ENCODE data around the gene ATP2B2. TPM values are rescaled to one million over a fixed set of nuclear protein-coding genes. Genes with fewer than 3 reads are reported as not detected.
A peak's percentile ranks its signal among the peaks of the same experiment; 100 is the strongest.

ATP2B2 gene
- total and polyA plus RNA-seq, 2 donors from 2014 or later: 0.19 to 0.22 TPM

GRCh38 chr3:10505791-10506585, 602 bp upstream of the ATP2B2 start:
- TF ChIP-seq, protein P1, sequence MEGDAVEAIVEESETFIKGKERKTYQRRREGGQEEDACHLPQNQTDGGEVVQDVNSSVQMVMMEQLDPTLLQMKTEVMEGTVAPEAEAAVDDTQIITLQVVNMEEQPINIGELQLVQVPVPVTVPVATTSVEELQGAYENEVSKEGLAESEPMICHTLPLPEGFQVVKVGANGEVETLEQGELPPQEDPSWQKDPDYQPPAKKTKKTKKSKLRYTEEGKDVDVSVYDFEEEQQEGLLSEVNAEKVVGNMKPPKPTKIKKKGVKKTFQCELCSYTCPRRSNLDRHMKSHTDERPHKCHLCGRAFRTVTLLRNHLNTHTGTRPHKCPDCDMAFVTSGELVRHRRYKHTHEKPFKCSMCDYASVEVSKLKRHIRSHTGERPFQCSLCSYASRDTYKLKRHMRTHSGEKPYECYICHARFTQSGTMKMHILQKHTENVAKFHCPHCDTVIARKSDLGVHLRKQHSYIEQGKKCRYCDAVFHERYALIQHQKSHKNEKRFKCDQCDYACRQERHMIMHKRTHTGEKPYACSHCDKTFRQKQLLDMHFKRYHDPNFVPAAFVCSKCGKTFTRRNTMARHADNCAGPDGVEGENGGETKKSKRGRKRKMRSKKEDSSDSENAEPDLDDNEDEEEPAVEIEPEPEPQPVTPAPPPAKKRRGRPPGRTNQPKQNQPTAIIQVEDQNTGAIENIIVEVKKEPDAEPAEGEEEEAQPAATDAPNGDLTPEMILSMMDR (IDR thresholded peaks at IDR 0.05; ENCODE audit: borderline replicate concordance, extremely low read depth, insufficient read depth): no peak
- no peak overlapping the region for H3K9ac ChIP-seq (ENCODE audit: low read length in 3 of 3)
- no peaks in the 10 kb centered on the region for H3K9me3 ChIP-seq (ENCODE audit: control insufficient read depth in 2 of 3, insufficient read depth in 1 of 3, low read length in 3 of 3)
- no peaks in the 10 kb centered on the region for H3K4me1 ChIP-seq (ENCODE audit: control insufficient read depth in 2 of 3, insufficient read depth in 2 of 3, low read depth in 1 of 3, low read length in 3 of 3)
- H3K27me3 ChIP-seq (ENCODE audit: control insufficient read depth, insufficient read depth, low read length): peaks cover 2% of the 10 kb centered on the region
- no peak overlapping the region for H3K27ac ChIP-seq (ENCODE audit: low read depth in 2 of 2, low read length in 2 of 2)
- no peaks in the 10 kb centered on the region for H3K36me3 ChIP-seq (ENCODE audit: control insufficient read depth in 2 of 3, insufficient read depth in 3 of 3, low read length in 3 of 3)
- H3K4me3 ChIP-seq (ENCODE audit: low read length in 3 of 3): no peak overlapping the region
- no peak for FAIRE-seq
- intact Hi-C loops (cut with DNase I): no loop called here
- peak in 1 of 5 donors; percentile 49 for DNase-seq

DNA sequence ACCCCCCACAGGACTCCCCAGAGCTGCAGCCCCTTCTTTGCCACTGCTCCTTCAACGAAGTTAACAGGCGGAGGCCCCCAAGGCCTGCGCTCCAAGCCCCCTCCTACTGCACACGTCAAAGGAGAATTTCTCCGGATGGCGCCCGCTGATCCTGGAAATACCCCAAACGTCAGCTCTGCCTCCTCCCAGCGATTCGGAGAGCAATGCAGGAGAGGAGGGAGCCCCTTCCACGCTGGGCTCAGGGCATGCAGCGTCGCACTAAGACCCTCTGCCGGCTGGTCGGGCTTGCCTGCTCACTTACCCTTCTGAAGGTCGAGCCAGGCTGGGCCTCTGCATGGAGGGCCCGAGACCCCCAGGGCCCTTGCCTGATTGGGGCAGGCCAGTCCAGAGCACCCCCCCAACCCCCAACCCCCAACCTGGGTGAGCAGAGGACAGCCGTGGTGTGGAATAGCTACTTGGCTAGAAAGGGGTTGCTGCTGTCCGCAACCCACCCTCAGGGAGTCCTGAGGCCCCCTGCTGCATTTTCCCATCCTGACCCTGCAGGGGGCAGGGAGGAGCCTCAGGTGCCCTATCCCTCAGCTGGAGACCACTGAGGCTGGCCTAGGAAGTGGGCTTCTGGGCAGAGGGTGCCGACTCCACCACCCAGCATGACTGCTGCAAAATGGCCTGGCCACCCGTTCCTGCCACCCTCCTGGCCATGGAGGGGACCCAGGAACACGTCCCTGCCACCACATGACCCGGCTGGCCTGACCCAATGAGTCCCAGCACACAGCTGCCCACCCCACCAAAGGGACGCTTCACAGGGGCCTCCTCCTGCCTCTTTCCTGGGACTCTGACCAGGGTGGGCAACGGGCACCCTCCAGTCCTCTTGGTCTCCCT, 976 bp downstream of the ATP2B2 start:
- TF ChIP-seq, protein P1 (IDR thresholded peaks at IDR 0.05; ENCODE audit: borderline replicate concordance, extremely low read depth, insufficient read depth): no peak
- Histone ChIP-seq H3K9me3 (ENCODE audit: control insufficient read depth in 2 of 3, insufficient read depth in 1 of 3, low read length in 3 of 3) (no peaks in the 10 kb centered on the region), H3K27me3 (ENCODE audit: control insufficient read depth, insufficient read depth, low read length) (peaks cover 2% of the 10 kb centered on the region), H3K36me3 (ENCODE audit: control insufficient read depth in 2 of 3, insufficient read depth in 3 of 3, low read length in 3 of 3) (no peaks in the 10 kb centered on the region), H3K4me3 (ENCODE audit: low read length in 3 of 3) (no peak overlapping the region), H3K9ac (ENCODE audit: low read length in 3 of 3) (no peak overlapping the region), H3K27ac (ENCODE audit: low read depth in 2 of 2, low read length in 2 of 2) (no peak overlapping the region), H3K4me1 (ENCODE audit: control insufficient read depth in 2 of 3, insufficient read depth in 2 of 3, low read depth in 1 of 3, low read length in 3 of 3) (no peaks in the 10 kb centered on the region)
- DNase-seq (no peak), FAIRE-seq (no peak)
- intact Hi-C loops (cut with DNase I): no loop called here

- DNase-seq: no peak
Observed at GRCh38 chr3:10503217-10503796, 2.1 kb downstream of the ATP2B2 start.

More at GRCh38 chr3:10503217-10503796, 2.1 kb downstream of the ATP2B2 start:
- peaks cover 2% of the 10 kb centered on the region for H3K27me3 ChIP-seq (ENCODE audit: control insufficient read depth, insufficient read depth, low read length)
- no peaks in the 10 kb centered on the region for H3K36me3 ChIP-seq (ENCODE audit: control insufficient read depth in 2 of 3, insufficient read depth in 3 of 3, low read length in 3 of 3)
- no peak for FAIRE-seq
- H3K9ac ChIP-seq (ENCODE audit: low read length in 3 of 3): no peak overlapping the region
- intact Hi-C loops (cut with DNase I): no loop called here
- H3K4me3 ChIP-seq (ENCODE audit: low read length in 3 of 3): no peak overlapping the region
- TF ChIP-seq, protein P1 (IDR thresholded peaks at IDR 0.05; ENCODE audit: borderline replicate concordance, extremely low read depth, insufficient read depth): no peak
- no peaks in the 10 kb centered on the region for H3K4me1 ChIP-seq (ENCODE audit: control insufficient read depth in 2 of 3, insufficient read depth in 2 of 3, low read depth in 1 of 3, low read length in 3 of 3)
- H3K9me3 ChIP-seq (ENCODE audit: control insufficient read depth in 2 of 3, insufficient read depth in 1 of 3, low read length in 3 of 3): no peaks in the 10 kb centered on the region
- H3K27ac ChIP-seq (ENCODE audit: low read depth in 2 of 2, low read length in 2 of 2): no peak overlapping the region

Measured in kidney (tissue), 14 donors.